ENCODE data around the gene HIRA.

HIRA gene, protein sequence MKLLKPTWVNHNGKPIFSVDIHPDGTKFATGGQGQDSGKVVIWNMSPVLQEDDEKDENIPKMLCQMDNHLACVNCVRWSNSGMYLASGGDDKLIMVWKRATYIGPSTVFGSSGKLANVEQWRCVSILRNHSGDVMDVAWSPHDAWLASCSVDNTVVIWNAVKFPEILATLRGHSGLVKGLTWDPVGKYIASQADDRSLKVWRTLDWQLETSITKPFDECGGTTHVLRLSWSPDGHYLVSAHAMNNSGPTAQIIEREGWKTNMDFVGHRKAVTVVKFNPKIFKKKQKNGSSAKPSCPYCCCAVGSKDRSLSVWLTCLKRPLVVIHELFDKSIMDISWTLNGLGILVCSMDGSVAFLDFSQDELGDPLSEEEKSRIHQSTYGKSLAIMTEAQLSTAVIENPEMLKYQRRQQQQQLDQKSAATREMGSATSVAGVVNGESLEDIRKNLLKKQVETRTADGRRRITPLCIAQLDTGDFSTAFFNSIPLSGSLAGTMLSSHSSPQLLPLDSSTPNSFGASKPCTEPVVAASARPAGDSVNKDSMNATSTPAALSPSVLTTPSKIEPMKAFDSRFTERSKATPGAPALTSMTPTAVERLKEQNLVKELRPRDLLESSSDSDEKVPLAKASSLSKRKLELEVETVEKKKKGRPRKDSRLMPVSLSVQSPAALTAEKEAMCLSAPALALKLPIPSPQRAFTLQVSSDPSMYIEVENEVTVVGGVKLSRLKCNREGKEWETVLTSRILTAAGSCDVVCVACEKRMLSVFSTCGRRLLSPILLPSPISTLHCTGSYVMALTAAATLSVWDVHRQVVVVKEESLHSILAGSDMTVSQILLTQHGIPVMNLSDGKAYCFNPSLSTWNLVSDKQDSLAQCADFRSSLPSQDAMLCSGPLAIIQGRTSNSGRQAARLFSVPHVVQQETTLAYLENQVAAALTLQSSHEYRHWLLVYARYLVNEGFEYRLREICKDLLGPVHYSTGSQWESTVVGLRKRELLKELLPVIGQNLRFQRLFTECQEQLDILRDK

DNA sequence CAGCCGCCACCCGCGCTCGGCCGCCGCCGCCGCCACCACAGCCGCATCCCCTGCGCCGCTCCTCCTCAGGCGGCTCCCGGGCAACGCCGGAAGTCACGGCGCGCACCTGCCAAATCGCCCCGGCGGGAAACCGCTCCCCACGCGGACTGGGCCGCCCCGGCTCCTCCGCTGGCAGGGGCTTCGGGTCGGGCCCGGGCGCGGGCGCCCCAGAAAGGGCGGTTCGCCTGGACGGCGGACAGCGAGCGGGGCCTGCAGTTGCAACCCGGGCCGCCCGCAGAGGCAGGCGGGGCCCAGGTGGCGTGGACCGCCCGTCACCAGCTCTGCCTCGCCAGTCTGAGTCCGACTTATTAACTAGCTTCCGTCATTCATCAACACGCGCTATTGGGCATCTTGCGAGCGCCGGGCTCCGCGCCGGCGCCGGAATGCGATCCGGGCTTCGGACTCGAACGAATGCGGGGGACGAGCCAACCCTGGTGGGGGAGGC, at the start of gene HIRA:
Gene HIRA (minus strand): TSS at position 85 of the 484 bp plus-strand sequence. CDS start 257 bp downstream, outside the sequence.
- Histone ChIP-seq H3K36me3 (ENCODE audit: control insufficient read depth in 1 of 2, insufficient read depth in 2 of 2, low read length in 2 of 2) (peaks cover 7 to 14% of the 10 kb centered on the region in 2 donors), H3K27ac (ENCODE audit: low read depth, low read length) (peak within 1 kb of the TSS; percentile 94), H3K4me3 (ENCODE audit: low read depth in 1 of 2, low read length in 2 of 2) (peak within 1 kb of the TSS; percentile 93 to 94), H3K9ac (ENCODE audit: low read depth in 1 of 2, low read length in 2 of 2) (peak within 1 kb of the TSS; percentile 90 to 95), H3K9me3 (ENCODE audit: control insufficient read depth in 1 of 2, low read length in 2 of 2) (no peaks in the 10 kb centered on the region), H3K4me1 (ENCODE audit: control insufficient read depth in 1 of 2, insufficient read depth in 2 of 2, low read length in 2 of 2) (peaks cover 24% of the 10 kb centered on the region in 2 donors), H3K27me3 (ENCODE audit: control insufficient read depth in 1 of 2, insufficient read depth in 2 of 2, low read length in 2 of 2) (no peaks in the 10 kb centered on the region)

DNA sequence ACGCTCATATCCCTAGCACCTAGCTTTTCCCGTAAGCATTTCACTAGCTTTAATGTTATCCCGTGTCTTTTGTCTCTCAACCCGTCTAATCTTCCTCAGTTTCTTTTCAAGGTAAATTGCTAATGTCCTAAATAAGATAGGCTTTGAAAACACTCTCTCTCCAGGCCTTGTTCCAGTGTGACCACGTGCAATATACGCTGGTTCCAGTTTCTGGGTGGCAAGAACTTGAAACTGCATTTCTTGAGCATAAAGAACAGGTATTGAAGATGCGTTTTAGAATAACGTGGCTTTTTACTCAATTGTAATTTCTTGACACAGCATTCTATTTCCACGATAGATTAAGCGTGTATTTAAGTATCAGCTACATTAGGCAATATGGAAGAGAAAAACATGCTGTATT, 49.3 kb upstream of the HIRA start:
- H3K27me3 ChIP-seq (ENCODE audit: control insufficient read depth in 1 of 2, insufficient read depth in 2 of 2, low read length in 2 of 2), result no peaks in the 10 kb centered on the region
- H3K36me3 ChIP-seq (ENCODE audit: control insufficient read depth in 1 of 2, insufficient read depth in 2 of 2, low read length in 2 of 2), result peaks cover 0 to 8% of the 10 kb centered on the region in 2 donors
- no peaks in the 10 kb centered on the region for H3K9me3 ChIP-seq (ENCODE audit: control insufficient read depth in 1 of 2, low read length in 2 of 2)
- H3K4me1 ChIP-seq (ENCODE audit: control insufficient read depth in 1 of 2, insufficient read depth in 2 of 2, low read length in 2 of 2), result peaks cover 9 to 17% of the 10 kb centered on the region in 2 donors
- no peak overlapping the region for H3K9ac ChIP-seq (ENCODE audit: low read depth in 1 of 2, low read length in 2 of 2)
- H3K27ac ChIP-seq (ENCODE audit: low read depth, low read length), result no peak overlapping the region
- H3K4me3 ChIP-seq (ENCODE audit: low read depth in 1 of 2, low read length in 2 of 2), result peak overlapping the region; percentile 76 to 90

DNA sequence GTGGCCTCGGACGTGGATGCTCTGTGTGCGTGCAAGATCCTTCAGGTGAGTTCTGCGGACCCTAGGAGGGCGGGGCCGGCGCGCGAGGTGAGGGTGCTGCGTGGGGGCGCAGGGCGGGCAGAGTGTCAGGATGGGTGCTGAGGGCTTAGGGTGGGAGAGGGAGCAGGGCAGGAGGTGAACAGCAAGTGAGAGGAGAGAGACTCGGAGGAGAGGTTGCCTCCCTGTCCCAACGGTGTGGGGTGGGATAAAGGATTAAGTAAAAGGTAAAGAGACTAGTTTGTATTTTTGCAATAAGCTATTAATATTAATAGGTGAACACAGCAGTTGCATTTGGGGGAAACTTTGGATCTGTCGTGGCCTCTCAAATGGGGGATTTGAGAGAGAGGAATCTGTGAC, 48.6 kb upstream of the HIRA start:
- Histone ChIP-seq H3K36me3 (ENCODE audit: control insufficient read depth in 1 of 2, insufficient read depth in 2 of 2, low read length in 2 of 2) (peaks cover 0 to 11% of the 10 kb centered on the region in 2 donors), H3K27ac (ENCODE audit: low read depth, low read length) (no peak overlapping the region), H3K9me3 (ENCODE audit: control insufficient read depth in 1 of 2, low read length in 2 of 2) (no peaks in the 10 kb centered on the region), H3K4me3 (ENCODE audit: low read depth in 1 of 2, low read length in 2 of 2) (peak overlapping the region; percentile 76 to 90), H3K9ac (ENCODE audit: low read depth in 1 of 2, low read length in 2 of 2) (peak overlapping the region in 1 of 2 donors; percentile 31), H3K27me3 (ENCODE audit: control insufficient read depth in 1 of 2, insufficient read depth in 2 of 2, low read length in 2 of 2) (no peaks in the 10 kb centered on the region), H3K4me1 (ENCODE audit: control insufficient read depth in 1 of 2, insufficient read depth in 2 of 2, low read length in 2 of 2) (peaks cover 9 to 17% of the 10 kb centered on the region in 2 donors)

DNA sequence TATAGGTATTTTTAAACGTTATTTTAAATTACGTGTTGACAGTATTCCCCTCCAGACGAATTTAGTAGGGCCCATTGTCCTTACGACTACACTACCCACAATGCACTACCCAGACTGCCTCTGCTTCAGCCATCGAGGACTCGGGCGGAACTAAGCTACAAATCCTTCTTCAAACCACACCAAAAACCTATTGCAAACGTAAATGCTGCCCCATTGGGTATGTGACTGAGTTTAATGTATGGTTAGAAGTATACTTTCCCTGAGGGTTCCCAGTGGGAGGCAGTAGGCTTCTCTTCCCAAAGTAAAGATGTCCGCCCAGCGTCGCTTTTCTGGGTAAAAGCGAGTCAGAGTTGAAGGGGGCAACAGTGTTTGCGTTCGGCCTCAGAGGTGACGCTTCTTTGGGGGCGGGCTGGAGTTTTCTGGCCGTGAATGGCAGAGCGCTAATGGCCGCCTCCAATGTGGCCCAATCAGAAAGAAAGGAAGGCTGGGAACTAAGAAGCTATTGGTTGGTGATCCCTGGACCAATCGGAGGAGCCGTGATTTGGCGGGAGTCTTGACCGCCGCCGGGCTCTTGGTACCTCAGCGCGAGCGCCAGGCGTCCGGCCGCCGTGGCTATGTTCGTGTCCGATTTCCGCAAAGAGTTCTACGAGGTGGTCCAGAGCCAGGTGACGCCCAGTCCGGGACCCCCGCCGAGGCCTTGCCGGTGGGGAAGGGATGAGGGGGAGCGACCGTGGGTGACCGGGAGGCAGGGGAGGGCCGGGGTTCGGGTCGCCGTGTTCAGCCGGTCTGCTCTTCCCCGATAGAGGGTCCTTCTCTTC, 48.0 kb upstream of the HIRA start, which contains the start of gene CDC45:
Gene CDC45 (plus strand): TSS at position 566 of the 818 bp plus-strand sequence. CDS start 49 bp downstream, at position 615.
- H3K9me3 ChIP-seq (ENCODE audit: control insufficient read depth in 1 of 2, low read length in 2 of 2), result no peaks in the 10 kb centered on the region
- peak within 1 kb of the TSS; percentile 71 to 92 for H3K9ac ChIP-seq (ENCODE audit: low read depth in 1 of 2, low read length in 2 of 2)
- H3K4me3 ChIP-seq (ENCODE audit: low read depth in 1 of 2, low read length in 2 of 2), result peak within 1 kb of the TSS; percentile 90 to 99
- H3K36me3 ChIP-seq (ENCODE audit: control insufficient read depth in 1 of 2, insufficient read depth in 2 of 2, low read length in 2 of 2), result peaks cover 0 to 17% of the 10 kb centered on the region in 2 donors
- H3K4me1 ChIP-seq (ENCODE audit: control insufficient read depth in 1 of 2, insufficient read depth in 2 of 2, low read length in 2 of 2), result peaks cover 9 to 17% of the 10 kb centered on the region in 2 donors
- H3K27ac ChIP-seq (ENCODE audit: low read depth, low read length), result peak within 1 kb of the TSS; percentile 88
- no peaks in the 10 kb centered on the region for H3K27me3 ChIP-seq (ENCODE audit: control insufficient read depth in 1 of 2, insufficient read depth in 2 of 2, low read length in 2 of 2)

DNA sequence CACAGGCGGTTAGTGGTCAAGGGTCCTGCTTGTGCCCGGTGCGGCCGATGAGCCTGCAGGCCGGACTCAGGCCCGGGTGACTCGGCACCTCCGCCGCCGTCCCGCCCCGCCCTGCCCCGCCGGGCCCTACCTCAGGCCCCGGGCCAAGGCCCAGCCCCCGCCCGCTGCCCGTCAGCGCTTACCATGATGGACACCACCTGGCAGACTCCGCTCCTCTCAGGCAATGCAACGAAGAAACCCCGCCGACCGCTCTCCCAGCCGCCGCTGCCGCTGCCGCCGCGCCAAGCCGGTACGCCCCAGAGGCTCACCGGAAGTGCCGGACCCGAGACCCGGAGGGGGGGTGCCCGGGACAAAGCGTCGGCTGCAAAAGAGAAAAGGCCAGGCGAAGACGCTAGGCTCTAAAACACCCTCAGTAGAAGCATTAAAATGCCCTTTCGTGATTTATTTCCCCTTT, 47.4 kb upstream of the HIRA start, which contains the start of gene UFD1:
Gene UFD1 (minus strand): TSS at position 293 of the 454 bp plus-strand sequence. CDS start 108 bp downstream, at position 185.
- Histone ChIP-seq H3K9ac (ENCODE audit: low read depth in 1 of 2, low read length in 2 of 2) (peak within 1 kb of the TSS; percentile 71 to 92), H3K27ac (ENCODE audit: low read depth, low read length) (peak within 1 kb of the TSS; percentile 88), H3K9me3 (ENCODE audit: control insufficient read depth in 1 of 2, low read length in 2 of 2) (no peaks in the 10 kb centered on the region), H3K4me3 (ENCODE audit: low read depth in 1 of 2, low read length in 2 of 2) (peak within 1 kb of the TSS; percentile 90 to 99), H3K36me3 (ENCODE audit: control insufficient read depth in 1 of 2, insufficient read depth in 2 of 2, low read length in 2 of 2) (peaks cover 1 to 20% of the 10 kb centered on the region in 2 donors), H3K27me3 (ENCODE audit: control insufficient read depth in 1 of 2, insufficient read depth in 2 of 2, low read length in 2 of 2) (no peaks in the 10 kb centered on the region), H3K4me1 (ENCODE audit: control insufficient read depth in 1 of 2, insufficient read depth in 2 of 2, low read length in 2 of 2) (peaks cover 9 to 17% of the 10 kb centered on the region in 2 donors)

DNA sequence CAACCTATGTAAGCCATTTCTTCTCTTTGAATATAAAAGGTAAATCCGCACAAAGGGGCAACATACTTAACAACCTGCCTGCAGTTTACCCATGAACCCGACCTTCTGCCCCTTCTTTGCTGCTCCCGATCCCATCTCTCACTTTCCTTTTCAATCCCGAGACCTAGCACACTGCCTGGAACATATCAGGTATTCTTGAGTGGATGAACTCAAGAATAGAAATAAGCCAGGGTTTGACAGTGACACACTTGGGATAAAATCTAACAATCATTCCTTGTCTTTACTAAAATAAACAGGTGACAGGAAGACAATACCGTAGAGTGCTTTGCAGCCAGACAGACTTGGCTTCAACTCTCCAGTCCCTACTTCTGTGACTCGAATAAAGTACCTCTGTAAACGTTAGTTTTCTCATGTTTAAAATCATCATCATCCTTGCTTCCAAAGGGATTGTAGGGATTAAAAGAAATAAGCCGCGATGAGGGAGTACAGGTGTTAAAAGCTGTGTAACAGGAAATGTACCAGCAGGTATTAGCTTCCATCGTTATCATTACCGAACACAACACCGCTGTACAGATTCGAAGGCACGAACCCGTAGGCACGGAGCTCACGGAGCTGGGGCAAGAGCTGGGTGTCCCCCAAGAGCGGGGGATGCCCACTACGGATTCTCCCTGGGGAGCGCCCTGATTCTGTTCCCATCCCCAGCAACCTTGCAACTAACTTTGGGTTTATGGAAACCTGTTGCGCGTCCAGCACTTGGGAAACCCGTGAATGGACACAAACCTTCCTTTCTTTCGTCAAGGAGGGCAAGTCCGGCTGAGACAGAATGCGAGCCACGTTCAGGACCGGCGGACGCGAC, 46.7 kb upstream of the HIRA start:
- Histone ChIP-seq H3K27ac (ENCODE audit: low read depth, low read length) (peak overlapping the region; percentile 88), H3K9me3 (ENCODE audit: control insufficient read depth in 1 of 2, low read length in 2 of 2) (no peaks in the 10 kb centered on the region), H3K4me1 (ENCODE audit: control insufficient read depth in 1 of 2, insufficient read depth in 2 of 2, low read length in 2 of 2) (peaks cover 9 to 17% of the 10 kb centered on the region in 2 donors), H3K27me3 (ENCODE audit: control insufficient read depth in 1 of 2, insufficient read depth in 2 of 2, low read length in 2 of 2) (no peaks in the 10 kb centered on the region), H3K4me3 (ENCODE audit: low read depth in 1 of 2, low read length in 2 of 2) (peak overlapping the region; percentile 90 to 99), H3K9ac (ENCODE audit: low read depth in 1 of 2, low read length in 2 of 2) (peak overlapping the region; percentile 71 to 92), H3K36me3 (ENCODE audit: control insufficient read depth in 1 of 2, insufficient read depth in 2 of 2, low read length in 2 of 2) (peaks cover 8 to 23% of the 10 kb centered on the region in 2 donors)

DNA sequence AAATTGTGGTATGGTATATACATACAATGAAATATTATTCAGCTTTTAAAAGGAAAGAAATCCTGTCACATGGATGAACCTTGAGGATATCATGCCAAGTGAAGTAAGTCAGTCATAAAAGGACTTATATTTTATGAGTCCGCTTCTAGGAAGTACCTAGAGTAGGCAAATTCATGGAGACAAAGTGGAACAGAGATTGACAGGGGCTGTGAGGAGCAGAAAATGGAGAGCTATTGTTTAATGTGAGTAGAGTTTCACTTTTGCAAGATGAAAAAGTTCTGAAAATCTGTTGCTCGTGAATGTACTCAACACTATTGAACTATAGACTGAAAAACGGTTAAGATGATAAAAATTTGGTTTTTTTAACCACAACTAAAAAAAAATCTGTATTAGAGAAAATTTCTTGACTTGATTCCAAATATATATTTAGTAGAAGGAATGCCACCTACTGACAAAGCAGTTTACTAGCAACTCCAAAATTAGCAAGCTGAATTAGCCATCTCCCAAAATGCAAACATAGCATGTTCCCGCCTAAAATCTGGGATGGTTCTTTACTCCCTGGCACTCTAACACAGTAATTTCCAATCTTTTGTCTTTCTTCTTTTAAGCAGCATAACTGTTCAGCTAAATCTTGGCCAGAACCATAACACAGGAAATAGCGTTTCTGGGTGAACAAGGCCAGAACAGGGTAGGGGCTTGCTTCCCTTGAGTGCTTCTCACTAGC, 46.0 kb upstream of the HIRA start:
- H3K4me3 ChIP-seq (ENCODE audit: low read depth in 1 of 2, low read length in 2 of 2), result peak overlapping the region; percentile 90 to 99
- H3K9ac ChIP-seq (ENCODE audit: low read depth in 1 of 2, low read length in 2 of 2), result peak overlapping the region; percentile 71 to 92
- H3K27me3 ChIP-seq (ENCODE audit: control insufficient read depth in 1 of 2, insufficient read depth in 2 of 2, low read length in 2 of 2), result no peaks in the 10 kb centered on the region
- peaks cover 9 to 17% of the 10 kb centered on the region in 2 donors for H3K4me1 ChIP-seq (ENCODE audit: control insufficient read depth in 1 of 2, insufficient read depth in 2 of 2, low read length in 2 of 2)
- H3K9me3 ChIP-seq (ENCODE audit: control insufficient read depth in 1 of 2, low read length in 2 of 2), result no peaks in the 10 kb centered on the region
- peaks cover 16 to 31% of the 10 kb centered on the region in 2 donors for H3K36me3 ChIP-seq (ENCODE audit: control insufficient read depth in 1 of 2, insufficient read depth in 2 of 2, low read length in 2 of 2)
- H3K27ac ChIP-seq (ENCODE audit: low read depth, low read length), result no peak overlapping the region

DNA sequence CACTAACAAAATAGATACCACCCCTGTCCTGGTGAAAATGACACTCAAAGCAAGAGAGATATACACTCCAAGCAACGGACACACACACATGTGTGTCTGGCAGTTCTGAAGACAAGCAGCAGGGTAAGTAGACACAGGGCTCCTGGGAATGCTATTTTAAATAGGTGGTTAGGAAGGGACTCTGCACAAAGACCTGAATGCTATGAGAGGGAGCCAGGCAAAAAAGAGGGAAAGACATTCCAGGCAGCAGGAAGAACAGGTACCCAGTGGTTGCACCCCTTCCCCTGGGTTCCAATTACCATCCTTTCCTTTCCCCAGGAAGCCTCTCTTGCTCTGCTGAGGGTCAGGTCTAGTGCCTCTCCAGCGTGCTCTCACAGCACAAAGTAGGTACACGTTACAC, 44.5 kb upstream of the HIRA start:
- no peak overlapping the region for H3K4me3 ChIP-seq (ENCODE audit: low read depth in 1 of 2, low read length in 2 of 2)
- H3K36me3 ChIP-seq (ENCODE audit: control insufficient read depth in 1 of 2, insufficient read depth in 2 of 2, low read length in 2 of 2), result peaks cover 29 to 46% of the 10 kb centered on the region in 2 donors
- H3K4me1 ChIP-seq (ENCODE audit: control insufficient read depth in 1 of 2, insufficient read depth in 2 of 2, low read length in 2 of 2), result peaks cover 9 to 17% of the 10 kb centered on the region in 2 donors
- no peaks in the 10 kb centered on the region for H3K9me3 ChIP-seq (ENCODE audit: control insufficient read depth in 1 of 2, low read length in 2 of 2)
- H3K27ac ChIP-seq (ENCODE audit: low read depth, low read length), result no peak overlapping the region
- H3K9ac ChIP-seq (ENCODE audit: low read depth in 1 of 2, low read length in 2 of 2), result no peak overlapping the region
- no peaks in the 10 kb centered on the region for H3K27me3 ChIP-seq (ENCODE audit: control insufficient read depth in 1 of 2, insufficient read depth in 2 of 2, low read length in 2 of 2)
